Common myeloid progenitor, CD34-positive (primary cell): ENCODE data around the gene IGLL1.

Experiments
- CTCF ChIA-PET: fragments of 350-600 bp; sonication (Branson Sonifier 250); formaldehyde crosslinking; loops from one replicate; lab custom pipeline; 2021; ENCODE audit warnings: antibody characterized with exemption; lab: Charles Lee
- POLR2A ChIA-PET: fragments of 350-600 bp; sonication (Branson Sonifier 250); formaldehyde crosslinking; loops from one replicate; lab custom pipeline; 2021; ENCODE audit warnings: antibody characterized with exemption; lab: Charles Lee
- DNase-seq, 3 donors: peaks; one replicate each; pipeline versions ENCODE4 v3.0.0 to v3.0.0-alpha.2; 2013
- H3K27ac ChIP-seq, 2 experiments: 1 replicate in 1 of 2; 2 replicates in 1 of 2; pipeline ENCODE4 v1.7.0; 2013; ENCODE audit warnings: inconsistent platforms in 2 of 2, low read length in 2 of 2, mild to moderate bottlenecking in 2 of 2, low read depth in 1 of 2, moderate library complexity in 1 of 2; ENCODE audit not compliant: severe bottlenecking in 2 of 2, insufficient read depth in 1 of 2, poor library complexity in 1 of 2
- H3K27me3 ChIP-seq, 5 experiments: replicated peaks in 2 of 5; 1 replicate in 3 of 5; 2 replicates in 2 of 5; pipeline versions ENCODE4 v1.6.1 to v1.7.0; 2013; ENCODE audit warnings: low read length in 4 of 5, mild to moderate bottlenecking in 2 of 5, moderate library complexity in 2 of 5, inconsistent platforms in 1 of 5; ENCODE audit not compliant: insufficient read depth in 5 of 5, control insufficient read depth in 4 of 5
- H3K36me3 ChIP-seq, 4 experiments: 1 replicate in 2 of 4; 2 replicates in 2 of 4; pipeline versions ENCODE4 v1.6.1 to v1.7.0; 2013; ENCODE audit warnings: low read length in 3 of 4, control low read depth in 1 of 4, mild to moderate bottlenecking in 1 of 4; ENCODE audit not compliant: control insufficient read depth in 4 of 4, insufficient read depth in 4 of 4
- H3K4me1 ChIP-seq, 4 experiments: 1 replicate in 3 of 4; 2 replicates in 1 of 4; pipeline versions ENCODE4 v1.6.1 to v1.7.1; 2013; ENCODE audit warnings: low read length in 3 of 4, mild to moderate bottlenecking in 3 of 4, control low read depth in 1 of 4, inconsistent platforms in 1 of 4, moderate library complexity in 1 of 4; ENCODE audit not compliant: control insufficient read depth in 4 of 4, insufficient read depth in 4 of 4; ENCODE audit errors: control extremely low read depth in 1 of 4
- H3K4me3 ChIP-seq, 7 experiments: 1 replicate in 4 of 7; 2 replicates in 3 of 7; pipeline versions ENCODE4 v1.5.1 to v1.7.0; 2013; ENCODE audit warnings: mild to moderate bottlenecking in 7 of 7, low read length in 6 of 7, moderate library complexity in 6 of 7, inconsistent platforms in 2 of 7, low read depth in 2 of 7, control low read depth in 1 of 7; ENCODE audit not compliant: insufficient read depth in 4 of 7, control insufficient read depth in 1 of 7; ENCODE audit errors: extremely low read depth in 1 of 7
- H3K9me3 ChIP-seq, 5 experiments: 1 replicate in 4 of 5; 2 replicates in 1 of 5; pipeline versions ENCODE4 v1.6.1 to v1.7.1; 2013; ENCODE audit warnings: low read length in 4 of 5, mild to moderate bottlenecking in 2 of 5, inconsistent platforms in 1 of 5, low read depth in 1 of 5, moderate library complexity in 1 of 5; ENCODE audit not compliant: control insufficient read depth in 4 of 5, insufficient read depth in 2 of 5; ENCODE audit errors: control extremely low read depth in 1 of 5
- WGBS: methylation state at CpG from one replicate; pipeline ENCODE4 v1.1.5; 2013; ENCODE audit not compliant: insufficient coverage; 5-methylcytosine and 5-hydroxymethylcytosine counted together

Gene IGLL1

DNA sequence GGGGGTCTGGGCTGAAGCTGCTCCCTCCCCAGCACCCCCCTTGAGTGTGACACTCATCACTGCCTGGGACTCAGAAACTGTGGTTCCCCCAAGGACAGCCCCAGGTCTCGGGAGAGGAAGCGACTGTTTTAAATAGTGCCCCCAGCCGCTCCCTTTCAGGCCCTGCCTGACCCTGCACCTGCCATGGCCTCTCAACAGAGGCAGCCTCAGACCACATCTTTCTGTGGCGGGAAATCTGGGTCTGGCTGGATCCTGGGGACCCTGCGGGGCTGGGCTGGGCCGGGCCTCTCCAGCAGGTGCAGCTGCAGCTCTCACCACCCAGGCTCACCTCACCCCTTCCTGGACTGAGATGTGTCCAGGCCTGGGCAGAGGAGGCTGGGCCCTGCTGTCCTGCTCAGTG is 3.7 kb upstream of the IGLL1 start:
- peak in 2 of 3 donors; percentile 77 to 80 for DNase-seq
- ChIA-PET POLR2A (no interaction called here), CTCF (interaction anchor here (0.9 to 3.4 kb wide), 6 partner anchors 8 to 198 kb away, joined by 3 to 26 read pairs (median 4); no protein-coding TSS in a partner anchor)
- H3K4me1 ChIP-seq: peaks cover 16 to 85% (median 78%) of the 10 kb centered on the region in 4 experiments
- H3K4me3 ChIP-seq: peak overlapping the region in 1 of 7 experiments; percentile 1
- H3K9me3 ChIP-seq: no peaks in the 10 kb centered on the region
- WGBS: 10% methylated on average over 4 of the region's 6 CpGs
- H3K36me3 ChIP-seq: no peaks in the 10 kb centered on the region
- H3K27ac ChIP-seq: peak overlapping the region; percentile 23 to 39
- no peaks in the 10 kb centered on the region for H3K27me3 ChIP-seq

DNA sequence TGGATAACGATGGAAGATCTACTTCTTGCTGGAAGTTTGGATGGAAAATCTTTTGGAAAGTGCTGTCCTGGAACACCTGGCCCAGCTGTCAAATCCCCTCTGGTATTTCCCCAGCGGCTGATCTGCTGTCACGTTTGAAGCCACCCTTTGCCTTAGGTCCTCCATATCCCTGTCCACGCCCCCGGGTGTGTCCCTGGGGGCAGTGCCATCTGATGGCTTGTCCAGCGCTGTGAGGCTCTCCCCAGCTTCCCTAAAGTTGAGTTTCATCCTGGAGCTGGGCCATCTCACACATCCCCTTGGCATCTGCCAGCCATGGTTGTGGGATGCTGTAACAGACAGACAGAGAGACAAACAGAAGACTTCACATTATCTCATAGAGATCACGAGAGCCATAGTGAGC is 3.1 kb upstream of the IGLL1 start:
- H3K9me3 ChIP-seq: no peaks in the 10 kb centered on the region
- POLR2A ChIA-PET: no interaction called here
- H3K4me3 ChIP-seq: no peak overlapping the region
- peak overlapping the region; percentile 23 to 39 for H3K27ac ChIP-seq
- H3K4me1 ChIP-seq: peaks cover 16 to 85% (median 77%) of the 10 kb centered on the region in 4 experiments
- DNase-seq: no peak
- 95% methylated on average over 6 of the region's 7 CpGs for WGBS
- CTCF ChIA-PET: interaction anchor here (0.9 to 3.4 kb wide), 8 partner anchors 9 to 624 kb away, joined by 3 to 26 read pairs (median 4); no protein-coding TSS in a partner anchor
- H3K27me3 ChIP-seq: no peaks in the 10 kb centered on the region
- H3K36me3 ChIP-seq: no peaks in the 10 kb centered on the region

DNA sequence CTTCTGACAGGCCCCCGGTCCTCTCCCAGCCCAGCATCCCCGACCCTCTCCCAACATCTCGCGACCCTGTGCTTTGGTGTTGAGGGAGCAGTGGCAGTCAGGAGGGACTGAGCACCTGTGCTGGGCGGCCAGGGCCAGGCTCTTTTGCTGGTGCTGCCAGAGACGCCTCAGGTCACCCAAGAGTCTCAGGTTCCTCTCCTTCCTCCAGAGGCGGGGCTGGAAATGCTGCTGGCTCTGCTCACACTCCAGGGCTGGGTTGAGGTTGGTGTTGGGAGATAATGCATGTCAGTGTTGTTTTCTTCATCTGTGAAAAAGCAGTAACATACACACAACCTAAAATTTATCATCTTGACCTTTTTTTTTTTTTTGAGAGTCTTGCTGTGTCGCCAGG is 1.2 kb upstream of the IGLL1 start:
- Histone ChIP-seq H3K4me3 (peak overlapping the region in 2 of 7 experiments; percentile 65 to 67), H3K27me3 (no peaks in the 10 kb centered on the region), H3K9me3 (no peaks in the 10 kb centered on the region), H3K4me1 (peaks cover 21 to 90% (median 85%) of the 10 kb centered on the region in 4 experiments), H3K36me3 (no peaks in the 10 kb centered on the region), H3K27ac (peak overlapping the region; percentile 79 to 81)
- 37% methylated on average over 5 of the region's 8 CpGs for WGBS
- ChIA-PET POLR2A (no interaction called here), CTCF (interaction anchor here (0.9 to 3.4 kb wide), 3 partner anchors 10 to 18 kb away, joined by 3 to 26 read pairs (median 4); no protein-coding TSS in a partner anchor)
- DNase-seq: peak in 2 of 3 donors; percentile 51 to 66

DNA sequence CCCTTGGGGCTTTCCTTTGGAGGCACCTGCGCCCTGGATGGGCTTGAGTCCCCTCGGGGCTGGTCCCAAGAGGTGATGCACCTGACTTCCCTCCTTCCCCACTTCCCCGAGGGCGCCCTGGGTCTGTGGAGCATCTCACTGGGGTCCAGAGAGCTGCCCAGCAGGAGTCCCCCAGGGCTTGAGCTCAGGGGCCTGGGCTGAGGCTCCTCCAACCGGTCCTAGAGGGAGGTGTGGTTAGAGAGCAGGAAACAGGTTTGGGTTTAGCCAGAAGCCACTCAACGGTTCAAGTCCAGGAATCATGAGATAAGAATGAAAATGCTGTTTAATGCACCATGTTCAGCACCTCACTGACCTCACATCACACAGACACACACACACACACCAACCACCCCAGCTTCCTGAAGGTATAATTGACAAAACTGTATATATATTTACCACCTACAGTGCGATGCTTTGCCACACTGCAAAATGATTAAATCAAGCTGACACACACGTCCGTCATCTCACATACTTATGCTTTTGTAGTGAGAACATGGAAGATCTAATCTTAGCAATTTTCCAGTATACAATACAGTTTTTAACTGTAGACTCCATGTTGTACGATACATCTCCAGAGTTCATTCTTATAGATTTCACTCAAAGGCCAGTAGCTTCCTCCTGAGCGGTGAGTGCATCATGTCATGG is 628 bp upstream of the IGLL1 start:
- Histone ChIP-seq H3K36me3 (peaks cover 0 to 2% (median under 1%) of the 10 kb centered on the region in 4 experiments), H3K27me3 (no peaks in the 10 kb centered on the region), H3K27ac (peak overlapping the region; percentile 79 to 81), H3K9me3 (no peaks in the 10 kb centered on the region), H3K4me3 (peak overlapping the region in 6 of 7 experiments; percentile 30 to 67 (median 62)), H3K4me1 (peaks cover 21 to 90% (median 86%) of the 10 kb centered on the region in 4 experiments)
- ChIA-PET CTCF (interaction anchor here (0.5 to 3.4 kb wide), 6 partner anchors 9 to 271 kb away, joined by 3 to 26 read pairs (median 4); no protein-coding TSS in a partner anchor), POLR2A (no interaction called here)
- WGBS: 6% methylated on average over 7 of the region's 11 CpGs
- peak; percentile 77 to 97 (median 94) for DNase-seq

DNA sequence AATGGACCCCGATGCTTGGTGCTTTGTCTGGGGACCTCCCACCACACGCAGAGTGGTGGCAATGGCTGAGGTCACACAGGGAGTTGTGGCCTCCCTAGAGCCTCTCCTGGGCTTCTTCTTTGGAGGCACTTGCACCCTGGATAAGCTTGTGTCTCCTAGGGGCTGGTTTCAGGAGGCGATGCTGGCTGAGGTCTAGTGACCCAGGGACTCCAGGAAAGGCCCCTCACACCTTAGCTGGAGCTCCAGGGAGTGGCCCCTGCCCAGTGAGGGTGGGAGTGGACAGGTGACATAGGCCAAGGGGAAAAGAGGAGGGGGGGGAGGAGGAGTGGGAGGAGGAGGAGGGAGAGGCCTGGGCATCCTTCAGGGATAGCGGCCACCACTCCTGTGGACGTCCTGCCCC is 810 bp downstream of the IGLL1 start:
- POLR2A ChIA-PET: interaction anchor here (0.6 to 1.2 kb wide), 2 partner anchors 206 to 287 kb away, joined by 3 to 5 read pairs; no protein-coding TSS in a partner anchor
- Histone ChIP-seq H3K27me3 (no peaks in the 10 kb centered on the region), H3K36me3 (peaks cover 0 to 5% (median 3%) of the 10 kb centered on the region in 4 experiments), H3K4me3 (peak overlapping the region in 6 of 7 experiments; percentile 30 to 67 (median 62)), H3K27ac (peak overlapping the region; percentile 79 to 81), H3K4me1 (peaks cover 15 to 88% (median 75%) of the 10 kb centered on the region in 4 experiments), H3K9me3 (no peaks in the 10 kb centered on the region)
- CTCF ChIA-PET: interaction anchor here (0.7 to 1.6 kb wide), 4 partner anchors 9 to 13 kb away, joined by 3 to 10 read pairs (median 4); no protein-coding TSS in a partner anchor
- no peak for DNase-seq
- 85% methylated on average over 4 of the region's 5 CpGs for WGBS

DNA sequence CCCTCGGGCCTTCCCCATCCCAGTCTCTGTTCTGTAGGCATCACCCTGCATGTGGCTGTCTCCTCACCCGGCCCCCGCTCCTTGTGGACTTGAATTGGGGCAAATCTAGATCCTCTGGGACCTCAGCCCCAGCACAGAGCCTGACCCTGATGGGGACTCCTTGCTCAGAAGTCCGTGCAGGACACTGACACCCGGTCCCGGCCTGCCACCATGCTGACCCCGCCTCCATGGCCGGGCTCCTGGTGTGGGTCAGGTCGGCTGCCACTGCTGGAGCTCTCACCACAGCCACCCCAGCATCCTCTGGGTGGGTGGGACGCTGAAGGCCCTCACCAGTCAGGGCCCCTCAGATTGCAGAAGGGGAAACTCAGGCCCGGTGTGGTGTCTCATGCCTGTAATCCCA is 1.8 kb downstream of the IGLL1 start:
- Histone ChIP-seq H3K27me3 (no peaks in the 10 kb centered on the region), H3K27ac (peak overlapping the region; percentile 33 to 81), H3K4me1 (peaks cover 14 to 78% (median 66%) of the 10 kb centered on the region in 4 experiments), H3K36me3 (peaks cover 0 to 5% (median 3%) of the 10 kb centered on the region in 4 experiments), H3K9me3 (no peaks in the 10 kb centered on the region), H3K4me3 (peak overlapping the region in 5 of 7 experiments; percentile 7 to 65 (median 53))
- CTCF ChIA-PET: interaction anchor here (1.3 to 2.9 kb wide), 4 partner anchors 10 to 15 kb away, joined by 3 to 10 read pairs (median 6); no protein-coding TSS in a partner anchor
- WGBS: 88% methylated on average over 3 of the region's 11 CpGs
- POLR2A ChIA-PET: interaction anchor here (0.7 to 1.2 kb wide), 2 partner anchors 11 to 207 kb away, joined by 3 to 5 read pairs; no protein-coding TSS in a partner anchor
- DNase-seq: no peak
